ENCODE results near the gene ERBB4.

The ERBB4 gene

DNA sequence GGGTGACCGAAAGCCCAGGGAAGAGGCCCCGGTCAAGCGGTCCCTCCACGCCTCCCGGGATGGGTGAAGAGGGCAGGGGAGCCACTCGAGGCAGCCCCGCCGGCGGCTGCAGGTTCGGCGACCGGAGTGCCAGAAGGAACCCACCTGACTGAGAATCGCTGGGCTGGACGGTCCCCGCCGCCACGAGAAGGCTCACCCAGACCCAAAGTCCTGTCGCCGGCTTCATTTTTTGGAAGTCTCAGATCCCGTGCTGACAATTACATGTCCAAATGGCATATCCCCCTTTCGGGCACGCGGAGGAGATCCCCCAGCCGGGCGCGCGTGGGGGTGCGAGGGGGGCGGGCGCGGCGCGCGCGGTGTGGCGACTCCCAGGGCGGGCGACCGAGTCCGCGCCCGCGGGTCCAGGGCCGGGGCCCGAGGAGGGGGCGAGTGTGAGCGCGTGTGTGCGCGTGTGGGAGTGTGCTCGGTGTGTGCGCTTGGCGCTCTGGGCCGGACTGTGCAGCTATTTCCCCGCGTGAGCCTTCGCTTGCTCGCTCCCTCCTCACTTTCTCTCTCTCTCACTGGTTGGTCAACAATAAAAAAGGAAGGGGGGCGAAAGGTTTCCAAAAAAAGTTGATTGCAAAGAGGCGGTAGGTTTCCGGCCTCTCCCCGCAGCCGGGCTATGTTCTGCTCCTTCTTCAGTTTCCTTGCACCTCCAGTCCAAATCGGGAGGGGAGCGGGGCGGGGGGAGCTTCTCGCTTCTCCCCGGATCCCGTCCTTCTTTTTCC lies at the start of gene ERBB4:
Gene ERBB4 (minus strand): TSS at position 498 of the 767 bp plus-strand sequence. CDS start 272 bp downstream, at position 226.
- no peak for DNase-seq

DNA sequence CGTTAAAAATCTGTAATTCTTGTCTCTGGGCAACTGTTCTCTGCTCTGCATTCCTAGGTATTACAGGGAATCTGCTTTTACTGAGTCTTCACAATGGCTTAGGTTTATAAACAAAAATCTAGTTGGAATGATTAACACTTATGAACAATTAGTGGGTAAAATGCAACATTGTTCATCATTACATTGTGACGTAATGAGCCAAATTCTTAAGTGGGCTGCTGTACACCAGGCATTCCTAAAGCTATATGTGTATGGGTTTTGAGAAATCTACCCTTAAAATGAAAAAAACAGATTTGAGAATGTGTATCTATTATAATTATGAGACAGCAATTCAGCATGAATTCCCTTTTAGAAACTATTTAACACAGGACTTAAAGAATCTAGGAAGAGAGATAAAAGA lies 41.5 kb upstream of the ERBB4 start:
- DNase-seq = no peak

GRCh38 chr2:212556296-212556695 lies 17.7 kb upstream of the ERBB4 start:
- DNase-seq = no peak

DNA sequence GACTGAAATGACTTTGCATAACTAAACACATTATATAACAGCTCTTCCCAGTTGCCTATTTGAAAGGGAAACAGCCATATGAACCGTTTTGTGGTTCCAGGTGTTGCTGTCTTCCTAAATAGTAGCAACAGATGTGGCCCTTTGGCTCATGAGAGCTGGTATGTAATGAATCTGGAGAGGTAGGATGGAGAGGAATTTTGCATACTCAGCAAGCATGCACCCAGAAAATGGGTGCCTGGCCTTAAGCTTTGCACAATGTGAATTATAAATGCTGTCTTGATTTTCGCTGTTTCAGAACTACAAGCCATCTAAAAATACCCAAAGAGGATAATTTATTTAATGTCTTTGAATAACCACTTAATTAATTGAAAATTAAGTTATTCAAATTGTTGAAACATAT lies 15.6 kb upstream of the ERBB4 start:
- DNase-seq = no peak

DNA sequence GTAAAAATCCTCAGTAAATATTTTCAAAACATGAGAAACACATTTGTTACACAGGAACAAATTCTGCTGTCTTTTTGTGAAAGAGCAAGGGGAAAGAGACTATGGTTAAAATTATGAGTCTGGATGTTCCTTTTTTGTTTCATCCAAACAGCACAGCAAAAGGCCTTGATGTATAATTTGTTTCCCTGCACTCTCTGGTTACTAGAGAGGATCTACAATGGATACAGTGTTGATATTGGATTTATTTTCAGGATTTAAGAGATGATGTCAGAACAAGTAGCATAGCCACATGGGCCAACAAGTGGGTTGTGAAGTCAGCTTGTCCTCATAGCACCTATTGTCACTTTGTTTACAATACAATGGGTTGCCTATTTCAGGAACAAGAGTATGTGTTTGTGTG lies 11.3 kb upstream of the ERBB4 start:
- DNase-seq = peak in 1 of 2 experiments; percentile 7

- DNase-seq = peak in 1 of 2 experiments; percentile 20
These were observed 10.9 kb upstream of the ERBB4 start for GRCh38 chr2:212549463-212549862.

GRCh38 chr2:212548455-212548819 lies 9.8 kb upstream of the ERBB4 start:
- peak in 1 of 2 experiments; percentile 7 for DNase-seq

GRCh38 chr2:212547716-212548454 lies 9.3 kb upstream of the ERBB4 start:
- DNase-seq = no peak

DNA sequence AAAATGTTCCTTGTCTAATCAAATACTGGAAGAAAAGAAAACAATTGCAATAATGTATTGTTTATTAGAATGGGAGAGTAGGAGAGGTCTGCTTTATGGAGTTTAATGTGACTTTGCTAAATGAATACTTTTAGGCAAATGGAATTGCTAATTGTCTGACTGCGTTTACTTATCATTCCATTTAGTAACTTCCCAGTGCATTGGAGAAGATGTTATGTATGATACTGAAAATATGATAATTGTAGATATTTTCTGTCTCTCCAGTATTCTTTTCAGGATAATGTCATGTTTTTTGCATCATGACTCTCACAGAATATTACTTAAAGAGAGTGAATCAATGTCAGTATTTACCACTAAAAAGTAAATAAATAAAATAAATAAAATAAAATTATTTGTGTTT lies 8.1 kb upstream of the ERBB4 start:
- DNase-seq = no peak

- DNase-seq = no peak
These were observed 1.7 kb upstream of the ERBB4 start for GRCh38 chr2:212540341-212540740.

GRCh38 chr2:212539072-212539880 lies 674 bp upstream of the ERBB4 start:
- peak; percentile 45 to 62 for DNase-seq

DNA sequence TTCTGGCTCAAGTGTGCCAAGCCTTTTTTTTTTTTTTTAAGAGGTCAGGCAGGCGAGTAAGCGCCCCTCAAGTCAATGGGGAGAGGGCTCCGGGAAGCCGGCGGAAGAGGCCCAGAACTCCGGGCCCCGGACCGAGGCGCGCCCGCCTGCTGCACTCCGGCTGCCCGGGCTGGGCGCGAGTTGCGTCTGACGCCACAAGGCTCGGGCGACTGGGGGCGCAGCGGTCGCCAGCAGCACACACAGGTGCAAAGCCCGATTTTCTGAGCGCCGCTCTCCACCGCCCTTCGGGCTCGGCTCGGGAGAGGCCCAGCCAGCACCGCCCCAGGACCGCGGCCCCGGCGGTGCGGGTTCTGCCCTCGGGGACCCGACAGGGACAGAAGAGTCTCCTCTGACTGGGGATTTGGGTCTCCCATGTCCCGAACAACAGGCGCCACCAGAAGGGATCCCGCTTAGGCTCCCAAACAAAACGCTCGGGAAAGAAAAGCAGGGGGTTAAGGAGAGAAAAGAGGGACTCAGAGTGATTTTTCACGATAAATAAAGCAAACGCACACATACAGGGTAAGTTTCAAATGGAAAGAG lies 787 bp downstream of the ERBB4 start:
- DNase-seq = peak in 1 of 2 experiments; percentile 53

- DNase-seq = no peak
These were observed 1.5 kb downstream of the ERBB4 start for GRCh38 chr2:212536817-212537725.

- peak in 1 of 2 experiments; percentile 19 for DNase-seq
These were observed 2.4 kb downstream of the ERBB4 start for GRCh38 chr2:212535996-212536816.

DNA sequence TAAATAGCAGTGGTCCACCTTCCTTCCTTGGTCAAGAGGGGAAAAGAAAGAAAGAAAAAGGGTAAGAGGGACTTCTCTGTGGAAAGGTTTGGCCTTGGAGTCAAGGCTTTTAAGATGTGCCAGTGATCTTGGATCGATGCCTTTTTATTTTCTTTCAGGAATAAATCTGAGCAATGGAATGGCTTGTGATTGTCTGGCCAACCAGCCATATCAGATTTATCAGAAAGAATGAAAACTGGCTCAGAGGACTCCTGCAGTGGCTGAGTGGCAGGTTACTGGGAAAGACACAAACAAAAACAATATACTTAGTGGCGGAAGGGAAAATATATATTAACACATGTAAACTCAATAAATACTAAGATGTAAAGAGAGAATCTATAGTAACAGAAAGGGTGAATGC lies 4.3 kb downstream of the ERBB4 start:
- no peak for DNase-seq

GRCh38 chr2:212532585-212532984 lies 6.0 kb downstream of the ERBB4 start:
- DNase-seq = no peak

- DNase-seq = no peak
These were observed 6.5 kb downstream of the ERBB4 start for GRCh38 chr2:212532087-212532486.

- no peak for DNase-seq
These were observed 7.1 kb downstream of the ERBB4 start for GRCh38 chr2:212531499-212531898.

- no peak for DNase-seq
These were observed 7.6 kb downstream of the ERBB4 start for GRCh38 chr2:212530991-212531390.

DNA sequence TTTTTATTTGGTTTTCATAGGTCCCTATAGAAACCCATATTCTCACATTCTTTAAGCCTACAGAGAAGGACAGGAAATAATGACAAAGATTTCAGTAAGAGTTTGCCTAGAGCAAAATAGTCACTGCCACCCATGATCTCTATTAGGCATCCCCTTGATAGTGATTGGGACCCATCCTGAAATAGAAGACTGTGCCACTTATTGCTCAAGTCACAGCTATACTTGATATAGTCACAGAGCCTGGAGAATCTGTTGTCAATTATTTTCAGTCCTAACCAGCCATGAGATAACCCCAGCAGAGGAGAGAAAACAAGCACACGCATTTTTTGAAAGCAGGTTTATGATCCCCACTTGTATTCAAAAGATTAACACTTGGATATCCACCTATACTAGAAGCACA lies 8.2 kb downstream of the ERBB4 start:
- DNase-seq = no peak
